ENCODE results near the gene CBX6.
A peak's percentile ranks its signal among the peaks of the same experiment; 100 is the strongest.

CBX6 gene

GRCh38 chr22:38872172-38872830, at the start of gene CBX6:
CBX6 (minus strand) TSS chr22:38872216; CDS start chr22:38872190, 26 bp downstream.
- TF ChIP-seq CTCF (conservative IDR thresholded peaks at IDR 0.05; ENCODE audit: low read length) (no peak), EZH2phosphoT487 (IDR thresholded peaks at IDR 0.05; ENCODE audit: borderline replicate concordance) (no peak)
- Histone ChIP-seq H3F3A (ENCODE audit: low read depth) (no peaks in the 10 kb centered on the region), H3K4me3 (ENCODE audit: low read length, poor library complexity, severe bottlenecking) (peak within 1 kb of the TSS; percentile 95), H3K4me2 (ENCODE audit: low read depth, low read length, poor library complexity, severe bottlenecking) (peak within 1 kb of the TSS; percentile 98), H2AFZ (ENCODE audit: low read length) (peak within 1 kb of the TSS; percentile 99), H3K9me3 (ENCODE audit: insufficient read depth, low read depth, low read length) (no peaks in the 10 kb centered on the region), H3K4me1 (ENCODE audit: insufficient read depth, low read length, poor library complexity, severe bottlenecking) (peaks cover 27% of the 10 kb centered on the region), H3K9me2 (replicated peaks; ENCODE audit: low read depth, low read length) (no peaks in the 10 kb centered on the region), H3K79me2 (ENCODE audit: insufficient read depth, low read length) (peaks cover 19% of the 10 kb centered on the region), H3K27me3 (ENCODE audit: insufficient read depth, low read length, poor library complexity, severe bottlenecking) (peaks cover 4% of the 10 kb centered on the region), H3K36me3 (ENCODE audit: insufficient read depth, low read length) (no peaks in the 10 kb centered on the region), H3K9ac (ENCODE audit: low read depth, low read length, poor library complexity, severe bottlenecking) (peak within 1 kb of the TSS; percentile 85), H4K20me1 (ENCODE audit: insufficient read depth, low read length, poor library complexity, severe bottlenecking) (peaks cover 38% of the 10 kb centered on the region)

- no peaks in the 10 kb centered on the region for H3K9me2 ChIP-seq (replicated peaks; ENCODE audit: low read depth, low read length)
- H3K4me2 ChIP-seq (ENCODE audit: low read depth, low read length, poor library complexity, severe bottlenecking), result no peak overlapping the region
- no peak overlapping the region for H2AFZ ChIP-seq (ENCODE audit: low read length)
- no peak overlapping the region for H3K9ac ChIP-seq (ENCODE audit: low read depth, low read length, poor library complexity, severe bottlenecking)
- H3K36me3 ChIP-seq (ENCODE audit: insufficient read depth, low read length), result no peaks in the 10 kb centered on the region
- no peaks in the 10 kb centered on the region for H3K27me3 ChIP-seq (ENCODE audit: insufficient read depth, low read length, poor library complexity, severe bottlenecking)
- H3K79me2 ChIP-seq (ENCODE audit: insufficient read depth, low read length), result no peaks in the 10 kb centered on the region
- no peak overlapping the region for H3K4me3 ChIP-seq (ENCODE audit: low read length, poor library complexity, severe bottlenecking)
- H3F3A ChIP-seq (ENCODE audit: low read depth), result no peaks in the 10 kb centered on the region
- no peak for TF ChIP-seq EZH2phosphoT487 (IDR thresholded peaks at IDR 0.05; ENCODE audit: borderline replicate concordance)
- TF ChIP-seq CTCF (conservative IDR thresholded peaks at IDR 0.05; ENCODE audit: low read length), result no peak
- H3K4me1 ChIP-seq (ENCODE audit: insufficient read depth, low read length, poor library complexity, severe bottlenecking), result no peaks in the 10 kb centered on the region
- H3K9me3 ChIP-seq (ENCODE audit: insufficient read depth, low read depth, low read length), result no peaks in the 10 kb centered on the region
- H4K20me1 ChIP-seq (ENCODE audit: insufficient read depth, low read length, poor library complexity, severe bottlenecking), result no peaks in the 10 kb centered on the region
These were observed 49.8 kb upstream of the CBX6 start for GRCh38 chr22:38921806-38922205.

GRCh38 chr22:38921120-38921519, 49.1 kb upstream of the CBX6 start:
- TF ChIP-seq EZH2phosphoT487 (IDR thresholded peaks at IDR 0.05; ENCODE audit: borderline replicate concordance) (no peak), CTCF (conservative IDR thresholded peaks at IDR 0.05; ENCODE audit: low read length) (no peak)
- Histone ChIP-seq H4K20me1 (ENCODE audit: insufficient read depth, low read length, poor library complexity, severe bottlenecking) (no peaks in the 10 kb centered on the region), H3K4me2 (ENCODE audit: low read depth, low read length, poor library complexity, severe bottlenecking) (no peak overlapping the region), H2AFZ (ENCODE audit: low read length) (no peak overlapping the region), H3K4me3 (ENCODE audit: low read length, poor library complexity, severe bottlenecking) (no peak overlapping the region), H3K4me1 (ENCODE audit: insufficient read depth, low read length, poor library complexity, severe bottlenecking) (no peaks in the 10 kb centered on the region), H3K27me3 (ENCODE audit: insufficient read depth, low read length, poor library complexity, severe bottlenecking) (no peaks in the 10 kb centered on the region), H3K79me2 (ENCODE audit: insufficient read depth, low read length) (no peaks in the 10 kb centered on the region), H3F3A (ENCODE audit: low read depth) (no peaks in the 10 kb centered on the region), H3K9me2 (replicated peaks; ENCODE audit: low read depth, low read length) (no peaks in the 10 kb centered on the region), H3K9ac (ENCODE audit: low read depth, low read length, poor library complexity, severe bottlenecking) (no peak overlapping the region), H3K9me3 (ENCODE audit: insufficient read depth, low read depth, low read length) (no peaks in the 10 kb centered on the region), H3K36me3 (ENCODE audit: insufficient read depth, low read length) (no peaks in the 10 kb centered on the region)

Data from Loucy (cell line).